ENCODE measurements around the gene C2.
"Not testable (repeated sequence)": the region's sequence is repeated elsewhere in the genome, so short reads cannot be mapped to it uniquely, and the experiment has no call there.

- TF ChIP-seq CTCF, POLR2A (IDR thresholded peaks at IDR 0.05): not testable (repeated sequence)
Measured at GRCh38 chr6:31989363-31989762, 61.8 kb downstream of the C2 start.
